Stimulated activated CD4-positive, alpha-beta T cell treated with anti-CD3 and anti-CD28 coated beads, Interleukin-4, amount 100 ng/mL, for 48 hours (primary cell): ENCODE data around the gene VWF.
"Not testable (repeated sequence)": the region's sequence is repeated elsewhere in the genome, so short reads cannot be mapped to it uniquely, and the experiment has no call there.

Experiments used
- DNase-seq, 2 donors: peaks; one replicate each; pipeline ENCODE4 v3.0.0-alpha.2; 2020; ENCODE audit warnings: low read depth in 2 of 2

VWF gene

GRCh38 chr12:6033546-6033945 lies 90.9 kb downstream of the VWF start:
- no peak for DNase-seq

GRCh38 chr12:6032726-6033125 lies 91.7 kb downstream of the VWF start:
- DNase-seq = no peak

- no peak for DNase-seq
Observed at GRCh38 chr12:6031001-6031400, 93.5 kb downstream of the VWF start.

GRCh38 chr12:6030081-6030480 lies 94.4 kb downstream of the VWF start:
- no peak for DNase-seq

- DNase-seq = no peak
Observed at GRCh38 chr12:6029401-6029800, 95.1 kb downstream of the VWF start.

- no peak for DNase-seq
Observed at GRCh38 chr12:6026998-6027397, 97.5 kb downstream of the VWF start.

- not testable (repeated sequence) for DNase-seq
Observed at GRCh38 chr12:6025703-6026298, 98.7 kb downstream of the VWF start.

- DNase-seq = not testable (repeated sequence)
Observed at GRCh38 chr12:6024066-6024465, 100.4 kb downstream of the VWF start.

- no peak for DNase-seq
Observed at GRCh38 chr12:6020930-6021329, 103.5 kb downstream of the VWF start.

GRCh38 chr12:6020511-6020910 lies 104.0 kb downstream of the VWF start:
- not testable (repeated sequence) for DNase-seq

- DNase-seq = not testable (repeated sequence)
Observed at GRCh38 chr12:6019256-6019655, 105.2 kb downstream of the VWF start.

GRCh38 chr12:6018265-6018664 lies 106.2 kb downstream of the VWF start:
- DNase-seq = no peak

- DNase-seq = no peak
Observed at GRCh38 chr12:6016756-6017155, 107.7 kb downstream of the VWF start.

GRCh38 chr12:6016004-6016403 lies 108.5 kb downstream of the VWF start:
- DNase-seq = not testable (repeated sequence)

GRCh38 chr12:6015271-6015670 lies 109.2 kb downstream of the VWF start:
- DNase-seq = not testable (repeated sequence)

GRCh38 chr12:6010631-6011350 lies 113.7 kb downstream of the VWF start:
- not testable (repeated sequence) for DNase-seq

- no peak for DNase-seq
Observed at GRCh38 chr12:5997260-5997659, 127.2 kb downstream of the VWF start.

GRCh38 chr12:5996459-5996858 lies 128.0 kb downstream of the VWF start:
- no peak for DNase-seq

- no peak for DNase-seq
Observed at GRCh38 chr12:5989621-5990020, 134.8 kb downstream of the VWF start.

- DNase-seq = peak; percentile 60 to 66
Observed at GRCh38 chr12:5988659-5989116, 135.8 kb downstream of the VWF start.

- no peak for DNase-seq
Observed at GRCh38 chr12:5988088-5988487, 136.4 kb downstream of the VWF start.

- DNase-seq = no peak
Observed at GRCh38 chr12:5987573-5987972, 136.9 kb downstream of the VWF start.

- DNase-seq = no peak
Observed at GRCh38 chr12:5985471-5985870, 139.0 kb downstream of the VWF start.
